ENCODE results near the gene FXR2.

FXR2 gene

GRCh38 chr17:7569571-7569970, 45.1 kb downstream of the FXR2 start:
- FAIRE-seq = no peak

GRCh38 chr17:7563115-7563869, 51.4 kb downstream of the FXR2 start:
- no peak for FAIRE-seq

- FAIRE-seq = no peak
These were observed 52.5 kb downstream of the FXR2 start for GRCh38 chr17:7562208-7562605.

GRCh38 chr17:7561589-7562207, 53.0 kb downstream of the FXR2 start, which contains the start of gene SENP3:
TSS of gene SENP3 (plus strand) at chr17:7561919. CDS start at chr17:7563077, 1,158 bp downstream.
- FAIRE-seq = no peak

GRCh38 chr17:7561028-7561575, 53.6 kb downstream of the FXR2 start:
- FAIRE-seq = peak; percentile 89

- peak; percentile 93 for FAIRE-seq
These were observed 54.3 kb downstream of the FXR2 start for GRCh38 chr17:7560172-7561027.

- no peak for FAIRE-seq
These were observed 55.2 kb downstream of the FXR2 start for GRCh38 chr17:7559320-7560171.

GRCh38 chr17:7558544-7559319, 56.0 kb downstream of the FXR2 start, which contains the start of gene TNFSF13:
TSS of gene TNFSF13 (plus strand) at chr17:7558750. CDS start at chr17:7559040, 290 bp downstream.
- FAIRE-seq = no peak

- FAIRE-seq = no peak
These were observed 56.7 kb downstream of the FXR2 start for GRCh38 chr17:7557775-7558543.

GRCh38 chr17:7557147-7557764, 57.4 kb downstream of the FXR2 start:
- FAIRE-seq = no peak

- no peak for FAIRE-seq
These were observed 58.1 kb downstream of the FXR2 start for GRCh38 chr17:7556627-7557026.

GRCh38 chr17:7555320-7555948, 59.3 kb downstream of the FXR2 start:
- no peak for FAIRE-seq

- no peak for FAIRE-seq
These were observed 61.3 kb downstream of the FXR2 start for GRCh38 chr17:7553356-7553755.

GRCh38 chr17:7552621-7553051, 62.1 kb downstream of the FXR2 start:
- no peak for FAIRE-seq

GRCh38 chr17:7551396-7551795, 63.3 kb downstream of the FXR2 start:
- no peak for FAIRE-seq

GRCh38 chr17:7550344-7550743, 64.4 kb downstream of the FXR2 start:
- no peak for FAIRE-seq

GRCh38 chr17:7549401-7550055, 65.2 kb downstream of the FXR2 start:
- no peak for FAIRE-seq

- FAIRE-seq = no peak
These were observed 65.9 kb downstream of the FXR2 start, which contains the start of gene TNFSF12 for GRCh38 chr17:7548585-7549400. TSS of gene TNFSF12 (plus strand) at chr17:7549058. CDS start at chr17:7549154, 96 bp downstream.

All from G401.6 (cell line).